GM23338 (cell line): ENCODE measurements around the gene ABCG8. TPM values are rescaled to one million over a fixed set of nuclear protein-coding genes. Genes with fewer than 3 reads are reported as not detected.

ENCODE experiments used
- ATAC-seq: fragments of 200-7000 bp; cut with Tn5 transposase; 3 replicates; pipeline ENCODE4 v1.9.1; 2020
- DNase-seq: peaks from one replicate; pipeline ENCODE4 v3.0.0-alpha.2; 2015; ENCODE audit warnings: low spot score
- H2AFZ ChIP-seq: fragments of 200-600 bp; sonication (generic); 2 replicates; pipeline ENCODE4 v1.8.0; 2016; ENCODE audit warnings: antibody characterized with exemption, mild to moderate bottlenecking, moderate library complexity
- H3F3A ChIP-seq: fragments of 200-600 bp; sonication (generic); replicated peaks from 2 replicates; pipeline ENCODE4 v1.8.0; 2017; ENCODE audit warnings: antibody characterized with exemption, mixed run types, low read depth
- H3K27ac ChIP-seq: fragments of 200-600 bp; sonication (generic); 2 replicates; pipeline ENCODE4 v1.6.1; 2016; ENCODE audit warnings: low read depth
- H3K27me3 ChIP-seq: fragments of 200-600 bp; sonication (generic); 2 replicates; pipeline ENCODE4 v1.8.0; 2016; ENCODE audit warnings: mild to moderate bottlenecking, mixed run types, moderate library complexity; ENCODE audit not compliant: insufficient read depth
- H3K36me3 ChIP-seq: fragments of 200-600 bp; sonication (generic); 2 replicates; pipeline ENCODE4 v1.8.0; 2016; ENCODE audit warnings: mild to moderate bottlenecking; ENCODE audit not compliant: insufficient read depth
- H3K4me1 ChIP-seq: fragments of 200-600 bp; sonication (generic); 2 replicates; pipeline ENCODE4 v1.8.0; 2016; ENCODE audit warnings: mild to moderate bottlenecking, moderate library complexity; ENCODE audit not compliant: insufficient read depth
- H3K4me2 ChIP-seq: fragments of 200-600 bp; sonication (generic); 2 replicates; pipeline ENCODE4 v1.7.1; 2017; ENCODE audit warnings: mixed run types
- H3K4me3 ChIP-seq: fragments of 200-600 bp; sonication (generic); 2 replicates; pipeline ENCODE4 v1.6.1; 2016; ENCODE audit warnings: mixed run types
- H3K79me2 ChIP-seq: fragments of 200-600 bp; sonication (generic); replicated peaks from 2 replicates; pipeline ENCODE4 v1.8.0; 2017; ENCODE audit warnings: mild to moderate bottlenecking; ENCODE audit not compliant: insufficient read depth
- H3K9me2 ChIP-seq: fragments of 200-600 bp; sonication (generic); 2 replicates; pipeline ENCODE4 v1.8.0; 2017; ENCODE audit not compliant: insufficient read depth
- H4K20me1 ChIP-seq: fragments of 200-600 bp; sonication (generic); replicated peaks from 2 replicates; pipeline ENCODE4 v1.8.0; 2017; ENCODE audit warnings: mild to moderate bottlenecking; ENCODE audit not compliant: insufficient read depth
- H3K27ac Mint-ChIP-seq: 2 replicates; pipeline ENCODE4 v1.8.0; 2020; ENCODE audit warnings: inconsistent platforms, mild to moderate bottlenecking, moderate library complexity, mixed read lengths
- H3K27me3 Mint-ChIP-seq: 3 replicates; pipeline ENCODE4 v1.8.0; 2022; ENCODE audit warnings: low read depth, mild to moderate bottlenecking, moderate library complexity, mixed read lengths, inconsistent platforms; ENCODE audit not compliant: insufficient read depth, poor library complexity
- H3K36me3 Mint-ChIP-seq: 3 replicates; pipeline ENCODE4 v1.8.0; 2021; ENCODE audit warnings: low read depth, mild to moderate bottlenecking, inconsistent platforms, moderate library complexity, mixed read lengths
- H3K4me1 Mint-ChIP-seq: 3 replicates; pipeline ENCODE4 v1.8.0; 2020; ENCODE audit warnings: mild to moderate bottlenecking, inconsistent platforms, mixed read lengths
- H3K4me3 Mint-ChIP-seq: 3 replicates; pipeline ENCODE4 v1.8.0; 2021; ENCODE audit warnings: moderate library complexity, mild to moderate bottlenecking, inconsistent platforms, mixed read lengths
- H3K9me3 Mint-ChIP-seq: 3 replicates; pipeline ENCODE4 v1.8.0; 2020; ENCODE audit warnings: moderate library complexity, mild to moderate bottlenecking, inconsistent platforms, mixed read lengths
- EZH2phosphoT487 ChIP-seq: fragments of 200-600 bp; sonication (generic); IDR thresholded peaks from one replicate; pipeline ENCODE4 v1.8.1; 2018; ENCODE audit warnings: antibody characterized with exemption; ENCODE audit not compliant: unreplicated experiment
- STAT1 ChIP-seq: IDR thresholded peaks from one replicate; pipeline ENCODE4 v1.6.1; 2016; ENCODE audit warnings: antibody characterized with exemption; ENCODE audit not compliant: unreplicated experiment
- polyA plus RNA-seq: library from polyadenylated mRNA; unstranded; fragments of >200 nt; fragmentation: Nextera tagmentation; extraction: Ambion mirVana; gene quantifications from 2 replicates; pipeline ENCODE4 v1.2.1, GENCODE V29; 2016
- total RNA-seq: library from RNA; depleted of rRNA; stranded (reverse); fragments of >200 nt; shearing (Covaris generic); gene quantifications from 2 replicates; pipeline ENCODE4 v1.2.3, GENCODE V29; 2014
- TF ChIP-seq, protein P1 (sequence below): IDR thresholded peaks from one replicate; pipeline ENCODE4 v1.6.1; 2018; ENCODE audit warnings: antibody characterized with exemption; ENCODE audit not compliant: unreplicated experiment
- TF ChIP-seq, protein P2 (sequence below), 2 experiments: fragments of 200-600 bp in 1 of 2; sonication (generic) in 1 of 2; conservative IDR thresholded peaks; 2 replicates each; pipeline versions ENCODE4 v1.5.1 to v1.6.1; 2016 to 2017; ENCODE audit warnings: antibody characterized with exemption in 2 of 2, low read depth in 2 of 2, mild to moderate bottlenecking in 2 of 2, moderate library complexity in 1 of 2
- TF ChIP-seq, protein P3 (sequence below): fragments of 250-450 bp; sonication (Bioruptor Pico); IDR thresholded peaks from 2 replicates; pipeline ENCODE4 v1.5.0; 2020; ENCODE audit warnings: mild to moderate bottlenecking, moderate library complexity

ABCG8 gene
- total and polyA plus RNA-seq, 2 experiments from 2014 or later, result 0.19 to 0.35 TPM

DNA sequence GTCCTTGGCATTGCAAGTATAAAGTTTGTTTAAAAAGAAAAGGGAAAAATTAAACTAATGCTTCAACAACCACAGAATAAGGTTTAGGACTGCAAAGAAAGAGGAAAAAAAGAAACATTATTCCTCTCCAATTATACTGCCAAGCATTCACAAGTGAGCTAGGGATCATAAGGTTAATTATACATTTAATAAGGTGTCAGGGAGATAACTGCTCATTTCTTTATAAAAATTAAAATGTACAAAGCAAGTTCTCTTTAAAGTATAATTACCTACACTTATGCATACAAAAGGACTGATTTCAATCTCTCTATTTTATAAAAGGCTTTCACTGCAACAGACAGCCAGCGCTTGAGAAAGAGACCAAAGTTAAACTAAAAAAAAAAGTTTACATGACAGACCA, 58.1 kb downstream of the ABCG8 start (continued):
- TF ChIP-seq, protein P1, sequence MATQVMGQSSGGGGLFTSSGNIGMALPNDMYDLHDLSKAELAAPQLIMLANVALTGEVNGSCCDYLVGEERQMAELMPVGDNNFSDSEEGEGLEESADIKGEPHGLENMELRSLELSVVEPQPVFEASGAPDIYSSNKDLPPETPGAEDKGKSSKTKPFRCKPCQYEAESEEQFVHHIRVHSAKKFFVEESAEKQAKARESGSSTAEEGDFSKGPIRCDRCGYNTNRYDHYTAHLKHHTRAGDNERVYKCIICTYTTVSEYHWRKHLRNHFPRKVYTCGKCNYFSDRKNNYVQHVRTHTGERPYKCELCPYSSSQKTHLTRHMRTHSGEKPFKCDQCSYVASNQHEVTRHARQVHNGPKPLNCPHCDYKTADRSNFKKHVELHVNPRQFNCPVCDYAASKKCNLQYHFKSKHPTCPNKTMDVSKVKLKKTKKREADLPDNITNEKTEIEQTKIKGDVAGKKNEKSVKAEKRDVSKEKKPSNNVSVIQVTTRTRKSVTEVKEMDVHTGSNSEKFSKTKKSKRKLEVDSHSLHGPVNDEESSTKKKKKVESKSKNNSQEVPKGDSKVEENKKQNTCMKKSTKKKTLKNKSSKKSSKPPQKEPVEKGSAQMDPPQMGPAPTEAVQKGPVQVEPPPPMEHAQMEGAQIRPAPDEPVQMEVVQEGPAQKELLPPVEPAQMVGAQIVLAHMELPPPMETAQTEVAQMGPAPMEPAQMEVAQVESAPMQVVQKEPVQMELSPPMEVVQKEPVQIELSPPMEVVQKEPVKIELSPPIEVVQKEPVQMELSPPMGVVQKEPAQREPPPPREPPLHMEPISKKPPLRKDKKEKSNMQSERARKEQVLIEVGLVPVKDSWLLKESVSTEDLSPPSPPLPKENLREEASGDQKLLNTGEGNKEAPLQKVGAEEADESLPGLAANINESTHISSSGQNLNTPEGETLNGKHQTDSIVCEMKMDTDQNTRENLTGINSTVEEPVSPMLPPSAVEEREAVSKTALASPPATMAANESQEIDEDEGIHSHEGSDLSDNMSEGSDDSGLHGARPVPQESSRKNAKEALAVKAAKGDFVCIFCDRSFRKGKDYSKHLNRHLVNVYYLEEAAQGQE, result no peak
- no peak for TF ChIP-seq STAT1
- TF ChIP-seq, protein P2, sequence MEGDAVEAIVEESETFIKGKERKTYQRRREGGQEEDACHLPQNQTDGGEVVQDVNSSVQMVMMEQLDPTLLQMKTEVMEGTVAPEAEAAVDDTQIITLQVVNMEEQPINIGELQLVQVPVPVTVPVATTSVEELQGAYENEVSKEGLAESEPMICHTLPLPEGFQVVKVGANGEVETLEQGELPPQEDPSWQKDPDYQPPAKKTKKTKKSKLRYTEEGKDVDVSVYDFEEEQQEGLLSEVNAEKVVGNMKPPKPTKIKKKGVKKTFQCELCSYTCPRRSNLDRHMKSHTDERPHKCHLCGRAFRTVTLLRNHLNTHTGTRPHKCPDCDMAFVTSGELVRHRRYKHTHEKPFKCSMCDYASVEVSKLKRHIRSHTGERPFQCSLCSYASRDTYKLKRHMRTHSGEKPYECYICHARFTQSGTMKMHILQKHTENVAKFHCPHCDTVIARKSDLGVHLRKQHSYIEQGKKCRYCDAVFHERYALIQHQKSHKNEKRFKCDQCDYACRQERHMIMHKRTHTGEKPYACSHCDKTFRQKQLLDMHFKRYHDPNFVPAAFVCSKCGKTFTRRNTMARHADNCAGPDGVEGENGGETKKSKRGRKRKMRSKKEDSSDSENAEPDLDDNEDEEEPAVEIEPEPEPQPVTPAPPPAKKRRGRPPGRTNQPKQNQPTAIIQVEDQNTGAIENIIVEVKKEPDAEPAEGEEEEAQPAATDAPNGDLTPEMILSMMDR (conservative IDR thresholded peaks at IDR 0.05; ENCODE audit: low read depth in 2 of 2), result no peak

DNA sequence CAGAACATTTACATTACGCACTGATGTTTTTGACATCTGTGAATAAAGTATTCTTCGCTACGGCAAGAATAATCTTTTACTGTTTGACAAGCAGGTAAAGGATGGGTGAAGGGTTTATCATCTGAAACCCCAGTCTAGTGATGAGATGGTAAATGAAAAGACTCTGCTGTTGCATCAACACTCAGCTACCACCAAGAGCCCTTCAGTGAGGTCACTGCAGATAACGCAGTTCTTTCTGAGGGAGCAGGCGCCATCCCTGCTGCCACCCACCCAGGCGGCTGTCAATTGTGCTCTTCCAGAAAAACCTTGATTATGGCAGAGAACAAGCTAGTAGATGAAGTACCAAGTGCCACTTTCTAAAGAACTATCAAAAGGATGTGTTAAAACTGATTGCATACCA, 58.7 kb downstream of the ABCG8 start:
- Histone ChIP-seq H4K20me1 (peaks cover 10% of the 10 kb centered on the region; the same call in 1 of the 2 replicates), H3K27ac (no peak overlapping the region), H3K9me2 (no peaks in the 10 kb centered on the region), H3K4me3 (no peak overlapping the region), H3F3A (peaks cover 5% of the 10 kb centered on the region; the same call in 1 of the 2 replicates), H2AFZ (no peak overlapping the region), H3K36me3 (peaks cover 52% of the 10 kb centered on the region), H3K79me2 (no peaks in the 10 kb centered on the region), H3K4me2 (no peak overlapping the region), H3K27me3 (no peaks in the 10 kb centered on the region), H3K4me1 (no peaks in the 10 kb centered on the region)
- Mint-ChIP-seq H3K36me3 (peaks cover 80% of the 10 kb centered on the region), H3K4me1 (peaks cover 3% of the 10 kb centered on the region; the same call in 1 of the 3 replicates), H3K27me3 (peaks cover 5% of the 10 kb centered on the region), H3K9me3 (no peaks in the 10 kb centered on the region), H3K4me3 (no peak overlapping the region), H3K27ac (no peak overlapping the region; the same call in 1 of the 2 replicates)
- no peak for DNase-seq
- ATAC-seq, result no peak
- TF ChIP-seq, protein P2 (conservative IDR thresholded peaks at IDR 0.05; ENCODE audit: low read depth in 2 of 2), result no peak
- TF ChIP-seq, protein P3, sequence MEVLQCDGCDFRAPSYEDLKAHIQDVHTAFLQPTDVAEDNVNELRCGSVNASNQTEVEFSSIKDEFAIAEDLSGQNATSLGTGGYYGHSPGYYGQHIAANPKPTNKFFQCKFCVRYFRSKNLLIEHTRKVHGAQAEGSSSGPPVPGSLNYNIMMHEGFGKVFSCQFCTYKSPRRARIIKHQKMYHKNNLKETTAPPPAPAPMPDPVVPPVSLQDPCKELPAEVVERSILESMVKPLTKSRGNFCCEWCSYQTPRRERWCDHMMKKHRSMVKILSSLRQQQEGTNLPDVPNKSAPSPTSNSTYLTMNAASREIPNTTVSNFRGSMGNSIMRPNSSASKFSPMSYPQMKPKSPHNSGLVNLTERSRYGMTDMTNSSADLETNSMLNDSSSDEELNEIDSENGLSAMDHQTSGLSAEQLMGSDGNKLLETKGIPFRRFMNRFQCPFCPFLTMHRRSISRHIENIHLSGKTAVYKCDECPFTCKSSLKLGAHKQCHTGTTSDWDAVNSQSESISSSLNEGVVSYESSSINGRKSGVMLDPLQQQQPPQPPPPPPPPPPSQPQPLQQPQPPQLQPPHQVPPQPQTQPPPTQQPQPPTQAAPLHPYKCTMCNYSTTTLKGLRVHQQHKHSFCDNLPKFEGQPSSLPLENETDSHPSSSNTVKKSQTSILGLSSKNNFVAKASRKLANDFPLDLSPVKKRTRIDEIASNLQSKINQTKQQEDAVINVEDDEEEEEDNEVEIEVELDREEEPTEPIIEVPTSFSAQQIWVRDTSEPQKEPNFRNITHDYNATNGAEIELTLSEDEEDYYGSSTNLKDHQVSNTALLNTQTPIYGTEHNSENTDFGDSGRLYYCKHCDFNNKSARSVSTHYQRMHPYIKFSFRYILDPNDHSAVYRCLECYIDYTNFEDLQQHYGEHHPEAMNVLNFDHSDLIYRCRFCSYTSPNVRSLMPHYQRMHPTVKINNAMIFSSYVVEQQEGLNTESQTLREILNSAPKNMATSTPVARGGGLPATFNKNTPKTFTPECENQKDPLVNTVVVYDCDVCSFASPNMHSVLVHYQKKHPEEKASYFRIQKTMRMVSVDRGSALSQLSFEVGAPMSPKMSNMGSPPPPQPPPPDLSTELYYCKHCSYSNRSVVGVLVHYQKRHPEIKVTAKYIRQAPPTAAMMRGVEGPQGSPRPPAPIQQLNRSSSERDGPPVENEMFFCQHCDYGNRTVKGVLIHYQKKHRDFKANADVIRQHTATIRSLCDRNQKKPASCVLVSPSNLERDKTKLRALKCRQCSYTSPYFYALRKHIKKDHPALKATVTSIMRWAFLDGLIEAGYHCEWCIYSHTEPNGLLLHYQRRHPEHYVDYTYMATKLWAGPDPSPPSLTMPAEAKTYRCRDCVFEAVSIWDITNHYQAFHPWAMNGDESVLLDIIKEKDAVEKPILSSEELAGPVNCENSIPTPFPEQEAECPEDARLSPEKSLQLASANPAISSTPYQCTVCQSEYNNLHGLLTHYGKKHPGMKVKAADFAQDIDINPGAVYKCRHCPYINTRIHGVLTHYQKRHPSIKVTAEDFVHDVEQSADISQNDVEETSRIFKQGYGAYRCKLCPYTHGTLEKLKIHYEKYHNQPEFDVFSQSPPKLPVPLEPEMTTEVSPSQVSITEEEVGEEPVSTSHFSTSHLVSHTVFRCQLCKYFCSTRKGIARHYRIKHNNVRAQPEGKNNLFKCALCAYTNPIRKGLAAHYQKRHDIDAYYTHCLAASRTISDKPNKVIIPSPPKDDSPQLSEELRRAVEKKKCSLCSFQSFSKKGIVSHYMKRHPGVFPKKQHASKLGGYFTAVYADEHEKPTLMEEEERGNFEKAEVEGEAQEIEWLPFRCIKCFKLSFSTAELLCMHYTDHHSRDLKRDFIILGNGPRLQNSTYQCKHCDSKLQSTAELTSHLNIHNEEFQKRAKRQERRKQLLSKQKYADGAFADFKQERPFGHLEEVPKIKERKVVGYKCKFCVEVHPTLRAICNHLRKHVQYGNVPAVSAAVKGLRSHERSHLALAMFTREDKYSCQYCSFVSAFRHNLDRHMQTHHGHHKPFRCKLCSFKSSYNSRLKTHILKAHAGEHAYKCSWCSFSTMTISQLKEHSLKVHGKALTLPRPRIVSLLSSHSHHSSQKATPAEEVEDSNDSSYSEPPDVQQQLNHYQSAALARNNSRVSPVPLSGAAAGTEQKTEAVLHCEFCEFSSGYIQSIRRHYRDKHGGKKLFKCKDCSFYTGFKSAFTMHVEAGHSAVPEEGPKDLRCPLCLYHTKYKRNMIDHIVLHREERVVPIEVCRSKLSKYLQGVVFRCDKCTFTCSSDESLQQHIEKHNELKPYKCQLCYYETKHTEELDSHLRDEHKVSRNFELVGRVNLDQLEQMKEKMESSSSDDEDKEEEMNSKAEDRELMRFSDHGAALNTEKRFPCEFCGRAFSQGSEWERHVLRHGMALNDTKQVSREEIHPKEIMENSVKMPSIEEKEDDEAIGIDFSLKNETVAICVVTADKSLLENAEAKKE (CRISPR knock-in tag), result no peak
- TF ChIP-seq, protein P1, result no peak
- TF ChIP-seq EZH2phosphoT487, result no peak
